HCT116 (cell line): ENCODE results near the gene DYNLT1.

Experiments used
- ATF3 ChIP-seq: IDR thresholded peaks from 2 replicates; pipeline ENCODE4 v1.6.1; 2012
- CTCF ChIP-seq, 3 experiments: fragments of 200-600 bp in 1 of 3; sonication (generic) in 1 of 3; IDR thresholded peaks in 2 of 3; conservative IDR thresholded peaks in 1 of 3; 2 replicates each; pipeline ENCODE4 v1.5.1; 2012 to 2017; ENCODE audit warnings: low read depth in 2 of 3, low read length in 2 of 3, antibody characterized with exemption in 1 of 3, borderline replicate concordance in 1 of 3, control low read depth in 1 of 3, mild to moderate bottlenecking in 1 of 3, mixed read lengths in 1 of 3, mixed run types in 1 of 3, moderate library complexity in 1 of 3; ENCODE audit not compliant: insufficient read depth in 1 of 3
- EGR1 ChIP-seq: IDR thresholded peaks from 2 replicates; pipeline ENCODE4 v1.6.1; 2012; ENCODE audit warnings: low read depth
- EZH2phosphoT487 ChIP-seq: fragments of 200-600 bp; IDR thresholded peaks from 2 replicates; pipeline ENCODE4 v1.6.1; 2018; ENCODE audit warnings: antibody characterized with exemption, borderline replicate concordance
- MAX ChIP-seq: IDR thresholded peaks from 2 replicates; pipeline ENCODE4 v1.6.1; 2012
- POLR2A ChIP-seq: IDR thresholded peaks from 2 replicates; pipeline ENCODE4 v1.7.0; 2011; ENCODE audit warnings: borderline replicate concordance; ENCODE audit not compliant: insufficient read depth, insufficient read length; ENCODE audit errors: extremely low read depth
- POLR2AphosphoS5 ChIP-seq: IDR thresholded peaks from 2 replicates; pipeline ENCODE4 v1.6.1; 2011; ENCODE audit warnings: mild to moderate bottlenecking, low read depth, low read length, moderate library complexity
- SIN3A ChIP-seq: IDR thresholded peaks from 2 replicates; pipeline ENCODE4 v1.6.1; 2012; ENCODE audit warnings: low read depth
- SRF ChIP-seq: IDR thresholded peaks from 2 replicates; pipeline ENCODE4 v1.6.1; 2012; ENCODE audit warnings: low read depth
- ZBTB33 ChIP-seq: IDR thresholded peaks from 2 replicates; pipeline ENCODE4 v1.6.1; 2011; ENCODE audit warnings: mild to moderate bottlenecking, low read length, moderate library complexity; ENCODE audit not compliant: insufficient replicate concordance; ENCODE audit errors: extremely low read depth
- ZFX ChIP-seq: fragments of 450-650 bp; IDR thresholded peaks from 2 replicates; pipeline ENCODE4 v1.6.1; 2017
- ZNF274 ChIP-seq: fragments of 200-500 bp; sonication (Bioruptor generic); IDR thresholded peaks from 2 replicates; pipeline ENCODE4 v1.6.1; 2014; ENCODE audit warnings: mild to moderate bottlenecking, low read depth, low read length, inconsistent platforms

- TF ChIP-seq CTCF (IDR thresholded peaks at IDR 0.05 in 2 of 3, conservative IDR thresholded peaks at IDR 0.05 in 1 of 3; ENCODE audit: borderline replicate concordance in 1 of 3, insufficient read depth in 1 of 3, low read depth in 2 of 3, low read length in 2 of 3): no peak
- TF ChIP-seq SRF: no peak
- TF ChIP-seq ATF3: no peak
- no peak for TF ChIP-seq ZFX
- TF ChIP-seq EZH2phosphoT487: no peak
- no peak for TF ChIP-seq POLR2AphosphoS5
- no peak for TF ChIP-seq SIN3A
- TF ChIP-seq ZNF274: no peak
- TF ChIP-seq POLR2A: no peak
- TF ChIP-seq EGR1: no peak
- no peak for TF ChIP-seq ZBTB33
- no peak for TF ChIP-seq MAX
Measured at GRCh38 chr6:158688860-158689259, 44.3 kb upstream of the DYNLT1 start.
